Nephron progenitor cell (in vitro differentiated cells): ENCODE results near the gene IGF1R.
A peak's percentile ranks its signal among the peaks of the same experiment; 100 is the strongest.

Experiments used
- DNase-seq: peaks from one replicate; pipeline ENCODE4 v3.0.0; 2021
- H3K27ac Mint-ChIP-seq: 2 replicates; pipeline ENCODE4 v1.8.0; 2021; ENCODE audit warnings: mild to moderate bottlenecking, moderate library complexity, mixed read lengths
- H3K27me3 Mint-ChIP-seq: 2 replicates; pipeline ENCODE4 v1.8.0; 2021; ENCODE audit warnings: mild to moderate bottlenecking, low read depth, mixed read lengths; ENCODE audit not compliant: poor library complexity
- H3K36me3 Mint-ChIP-seq: 2 replicates; pipeline ENCODE4 v1.8.0; 2021; ENCODE audit warnings: low read depth, mixed read lengths
- H3K4me1 Mint-ChIP-seq: 2 replicates; pipeline ENCODE4 v1.8.0; 2021; ENCODE audit warnings: mixed read lengths
- H3K4me3 Mint-ChIP-seq: 2 replicates; pipeline ENCODE4 v1.8.0; 2021; ENCODE audit warnings: mild to moderate bottlenecking, moderate library complexity, mixed read lengths
- H3K9me3 Mint-ChIP-seq: 2 replicates; pipeline ENCODE4 v1.8.0; 2021; ENCODE audit warnings: mild to moderate bottlenecking, moderate library complexity, mixed read lengths
- TF ChIP-seq, protein P1 (sequence below): fragments of 200-600 bp; sonication (generic); IDR thresholded peaks from 2 replicates; pipeline ENCODE4 v1.5.0; 2021; ENCODE audit warnings: antibody characterized with exemption

IGF1R gene

DNA sequence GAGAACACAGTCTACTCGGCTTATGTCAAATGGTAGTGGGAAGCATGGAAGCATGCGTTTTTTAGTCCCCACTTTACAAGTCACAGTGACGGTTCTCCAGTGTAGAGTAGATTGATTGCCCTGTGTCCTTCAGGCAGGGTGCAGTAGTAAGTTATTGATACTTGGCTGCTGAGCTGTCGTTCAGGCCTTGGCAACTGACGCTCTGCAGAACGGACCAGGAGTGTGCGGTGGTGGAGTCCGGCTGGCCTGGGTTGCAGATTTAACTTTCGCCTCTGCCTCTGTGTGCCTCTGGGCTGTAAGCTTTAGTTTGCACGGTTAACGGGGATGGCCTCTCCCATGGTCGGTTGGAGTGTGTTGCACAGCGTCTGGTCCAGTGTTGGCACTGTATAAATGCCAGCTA is 58.6 kb downstream of the IGF1R start:
- Mint-ChIP-seq H3K9me3 (peaks cover 20% of the 10 kb centered on the region), H3K36me3 (peaks cover 47% of the 10 kb centered on the region), H3K27me3 (peaks cover 3% of the 10 kb centered on the region), H3K4me1 (peaks cover 20% of the 10 kb centered on the region), H3K27ac (no peak overlapping the region), H3K4me3 (no peak overlapping the region)
- DNase-seq, result no peak
- TF ChIP-seq, protein P1, sequence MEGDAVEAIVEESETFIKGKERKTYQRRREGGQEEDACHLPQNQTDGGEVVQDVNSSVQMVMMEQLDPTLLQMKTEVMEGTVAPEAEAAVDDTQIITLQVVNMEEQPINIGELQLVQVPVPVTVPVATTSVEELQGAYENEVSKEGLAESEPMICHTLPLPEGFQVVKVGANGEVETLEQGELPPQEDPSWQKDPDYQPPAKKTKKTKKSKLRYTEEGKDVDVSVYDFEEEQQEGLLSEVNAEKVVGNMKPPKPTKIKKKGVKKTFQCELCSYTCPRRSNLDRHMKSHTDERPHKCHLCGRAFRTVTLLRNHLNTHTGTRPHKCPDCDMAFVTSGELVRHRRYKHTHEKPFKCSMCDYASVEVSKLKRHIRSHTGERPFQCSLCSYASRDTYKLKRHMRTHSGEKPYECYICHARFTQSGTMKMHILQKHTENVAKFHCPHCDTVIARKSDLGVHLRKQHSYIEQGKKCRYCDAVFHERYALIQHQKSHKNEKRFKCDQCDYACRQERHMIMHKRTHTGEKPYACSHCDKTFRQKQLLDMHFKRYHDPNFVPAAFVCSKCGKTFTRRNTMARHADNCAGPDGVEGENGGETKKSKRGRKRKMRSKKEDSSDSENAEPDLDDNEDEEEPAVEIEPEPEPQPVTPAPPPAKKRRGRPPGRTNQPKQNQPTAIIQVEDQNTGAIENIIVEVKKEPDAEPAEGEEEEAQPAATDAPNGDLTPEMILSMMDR, result no peak

GRCh38 chr15:98708037-98708590 is 59.8 kb downstream of the IGF1R start:
- H3K27me3 Mint-ChIP-seq, result peaks cover 3% of the 10 kb centered on the region
- H3K27ac Mint-ChIP-seq, result no peak overlapping the region
- no peak overlapping the region for H3K4me3 Mint-ChIP-seq
- H3K36me3 Mint-ChIP-seq, result peaks cover 58% of the 10 kb centered on the region
- TF ChIP-seq, protein P1, result no peak
- DNase-seq, result no peak
- peaks cover 23% of the 10 kb centered on the region for H3K4me1 Mint-ChIP-seq
- H3K9me3 Mint-ChIP-seq, result peaks cover 25% of the 10 kb centered on the region

GRCh38 chr15:98711810-98712209 is 63.5 kb downstream of the IGF1R start:
- no peak for DNase-seq
- H3K27me3 Mint-ChIP-seq, result peaks cover 3% of the 10 kb centered on the region
- peaks cover 25% of the 10 kb centered on the region for H3K9me3 Mint-ChIP-seq
- TF ChIP-seq, protein P1, result no peak
- H3K4me1 Mint-ChIP-seq, result peaks cover 53% of the 10 kb centered on the region
- H3K4me3 Mint-ChIP-seq, result no peak overlapping the region
- peaks cover 59% of the 10 kb centered on the region for H3K36me3 Mint-ChIP-seq
- no peak overlapping the region for H3K27ac Mint-ChIP-seq

GRCh38 chr15:98712845-98713584 is 64.7 kb downstream of the IGF1R start:
- no peak for DNase-seq
- Mint-ChIP-seq H3K4me3 (no peak overlapping the region), H3K4me1 (peaks cover 51% of the 10 kb centered on the region), H3K36me3 (peaks cover 52% of the 10 kb centered on the region), H3K27me3 (peaks cover 3% of the 10 kb centered on the region), H3K27ac (peak overlapping the region; percentile 57), H3K9me3 (peaks cover 25% of the 10 kb centered on the region)
- TF ChIP-seq, protein P1, result no peak

- no peak overlapping the region for H3K27ac Mint-ChIP-seq
These were observed 65.3 kb downstream of the IGF1R start for GRCh38 chr15:98713585-98714001.

More at GRCh38 chr15:98713585-98714001, 65.3 kb downstream of the IGF1R start:
- Mint-ChIP-seq H3K36me3 (peaks cover 46% of the 10 kb centered on the region), H3K9me3 (peaks cover 25% of the 10 kb centered on the region), H3K27me3 (peaks cover 3% of the 10 kb centered on the region), H3K4me3 (no peak overlapping the region), H3K4me1 (peaks cover 51% of the 10 kb centered on the region)
- TF ChIP-seq, protein P1, result no peak
- no peak for DNase-seq
